SK-N-SH (cell line): ENCODE results near the gene AGXT2. TPM values are rescaled to one million over a fixed set of nuclear protein-coding genes. Genes with fewer than 3 reads are reported as not detected.

Source experiments
- CTCF ChIA-PET: fragments of 300-600, 350-600 bp; formaldehyde crosslinking; extraction: SDS; loops from one replicate; lab custom pipeline; 2021; lab: Yijun Ruan, JAX
- POLR2A ChIA-PET: fragments of 350-600 bp; sonication (Branson Sonifier 250); formaldehyde crosslinking; extraction: SDS; loops from one replicate; lab custom pipeline; 2020; ENCODE audit warnings: antibody characterized with exemption, inconsistent platforms; lab: Yijun Ruan, JAX
- DNase-seq: peaks from one replicate; pipeline ENCODE4 v3.0.0; 2012
- H2AFZ ChIP-seq: fragments of 200-600 bp; sonication (generic); 2 replicates; pipeline ENCODE4 v1.8.1; 2016; ENCODE audit warnings: antibody characterized with exemption, mild to moderate bottlenecking, low read depth
- H3F3A ChIP-seq: fragments of 200-600 bp; sonication (generic); replicated peaks from 2 replicates; pipeline ENCODE3; 2016; ENCODE audit warnings: antibody characterized with exemption, mild to moderate bottlenecking; ENCODE audit not compliant: insufficient read depth
- H3K27ac ChIP-seq, 2 experiments: fragments of 200-500 bp in 1 of 2; fragments of 200-600 bp in 1 of 2; sonication (Bioruptor generic) in 1 of 2; sonication (generic), shearing (Covaris generic) in 1 of 2; 2 replicates each; pipeline versions ENCODE4 v1.5.1 to v1.6.1; 2014 to 2016; ENCODE audit warnings: low read depth in 2 of 2, inconsistent platforms in 1 of 2, low read length in 1 of 2, mild to moderate bottlenecking in 1 of 2, mixed read lengths in 1 of 2
- H3K27me3 ChIP-seq: fragments of 200-600 bp; sonication (generic), shearing (Covaris generic); 2 replicates; pipeline ENCODE4 v1.6.1; 2016; ENCODE audit warnings: mixed run types; ENCODE audit not compliant: insufficient read depth
- H3K36me3 ChIP-seq, 2 experiments: fragments of 200-500 bp in 1 of 2; fragments of 200-600 bp in 1 of 2; sonication (Bioruptor generic) in 1 of 2; sonication (generic) in 1 of 2; replicated peaks in 1 of 2; 2 replicates each; pipeline versions ENCODE3 to v1.5.1; 2014 to 2016; ENCODE audit warnings: low read length in 1 of 2, mild to moderate bottlenecking in 1 of 2; ENCODE audit not compliant: insufficient read depth in 2 of 2, control insufficient read depth in 1 of 2
- H3K4me1 ChIP-seq, 2 experiments: fragments of 200-500 bp in 1 of 2; fragments of 200-600 bp in 1 of 2; sonication (Bioruptor generic) in 1 of 2; sonication (generic), shearing (Covaris generic) in 1 of 2; 2 replicates each; pipeline versions ENCODE4 v1.5.1 to v1.6.1; 2014 to 2016; ENCODE audit warnings: low read depth in 1 of 2, low read length in 1 of 2, mixed run types in 1 of 2; ENCODE audit not compliant: insufficient read depth in 2 of 2, control insufficient read depth in 1 of 2
- H3K4me2 ChIP-seq: fragments of 200-600 bp; sonication (generic), shearing (Covaris generic); 2 replicates; pipeline ENCODE4 v1.6.1; 2017; ENCODE audit warnings: mixed run types
- H3K4me3 ChIP-seq, 2 experiments: fragments of 200-500 bp in 1 of 2; fragments of 200-600 bp in 1 of 2; sonication (Bioruptor generic) in 1 of 2; sonication (generic), shearing (Covaris generic) in 1 of 2; 2 replicates each; pipeline versions ENCODE4 v1.5.1 to v1.8.1; 2014 to 2016; ENCODE audit warnings: low read depth in 2 of 2, inconsistent platforms in 1 of 2, low read length in 1 of 2, mild to moderate bottlenecking in 1 of 2, mixed read lengths in 1 of 2, moderate library complexity in 1 of 2
- H3K79me2 ChIP-seq: fragments of 200-600 bp; sonication (generic); 2 replicates; pipeline ENCODE4 v1.8.1; 2017; ENCODE audit warnings: mild to moderate bottlenecking; ENCODE audit not compliant: insufficient read depth
- H3K9ac ChIP-seq: fragments of 200-600 bp; sonication (generic); 2 replicates; pipeline ENCODE4 v1.6.1; 2017; ENCODE audit warnings: mixed run types
- H3K9me2 ChIP-seq: fragments of 200-600 bp; sonication (generic); 2 replicates; pipeline ENCODE4 v1.6.1; 2017; ENCODE audit warnings: mixed run types
- H3K9me3 ChIP-seq: fragments of 200-600 bp; sonication (generic); 2 replicates; pipeline ENCODE4 v1.6.1; 2017; ENCODE audit warnings: mixed run types, mild to moderate bottlenecking, moderate library complexity
- H4K20me1 ChIP-seq: fragments of 200-600 bp; sonication (generic); 2 replicates; pipeline ENCODE4 v1.6.1; 2017; ENCODE audit warnings: mild to moderate bottlenecking, mixed run types; ENCODE audit not compliant: insufficient read depth
- CTCF ChIP-seq: fragments of 200-600 bp; sonication (generic); IDR thresholded peaks from 2 replicates; pipeline ENCODE4 v1.6.1; 2017; ENCODE audit warnings: antibody characterized with exemption, mild to moderate bottlenecking, moderate library complexity
- ELF1 ChIP-seq: IDR thresholded peaks from 2 replicates; pipeline ENCODE4 v1.4.0; 2012
- EZH2phosphoT487 ChIP-seq: fragments of 200-600 bp; sonication (generic); IDR thresholded peaks from 2 replicates; pipeline ENCODE4 v1.6.1; 2017; ENCODE audit warnings: low read depth, mixed run types, mild to moderate bottlenecking, antibody characterized with exemption, moderate library complexity, borderline replicate concordance
- FOSL2 ChIP-seq: IDR thresholded peaks from 2 replicates; pipeline ENCODE4 v1.4.0; 2012; ENCODE audit warnings: low read depth, mild to moderate bottlenecking, moderate library complexity, borderline replicate concordance
- FOXJ3 ChIP-seq: sonication (generic); formaldehyde crosslinking; IDR thresholded peaks from 2 replicates; pipeline ENCODE4 v1.5.1; 2020; ENCODE audit warnings: mild to moderate bottlenecking, missing genetic modification reagents
- FOXM1 ChIP-seq: IDR thresholded peaks from 2 replicates; pipeline ENCODE4 v1.4.0; 2012; ENCODE audit warnings: low read depth, mild to moderate bottlenecking
- GATA2 ChIP-seq: sonication (generic); formaldehyde crosslinking; IDR thresholded peaks from 2 replicates; pipeline ENCODE4 v1.5.0; 2020; ENCODE audit warnings: mild to moderate bottlenecking, missing genetic modification reagents
- JUND ChIP-seq: IDR thresholded peaks from 2 replicates; pipeline ENCODE4 v1.4.0; 2012
- MEF2A ChIP-seq: IDR thresholded peaks from 2 replicates; pipeline ENCODE4 v1.4.0; 2012; ENCODE audit warnings: low read depth, borderline replicate concordance
- MXI1 ChIP-seq: IDR thresholded peaks from 2 replicates; pipeline ENCODE4 v1.6.1; 2012; ENCODE audit warnings: mild to moderate bottlenecking, low read depth, low read length, improper control_type of control experiment
- NFIC ChIP-seq: IDR thresholded peaks from 2 replicates; pipeline ENCODE4 v1.4.0; 2012; ENCODE audit warnings: borderline replicate concordance
- NRF1 ChIP-seq: IDR thresholded peaks from 2 replicates; pipeline ENCODE4 v1.6.1; 2012; ENCODE audit warnings: low read depth, mild to moderate bottlenecking, low read length
- PBX3 ChIP-seq: IDR thresholded peaks from 2 replicates; pipeline ENCODE4; 2012
- RAD21 ChIP-seq: IDR thresholded peaks from 2 replicates; pipeline ENCODE4 v1.6.1; 2012; ENCODE audit warnings: mild to moderate bottlenecking, low read length
- RCOR1 ChIP-seq: fragments of 150-350 bp; IDR thresholded peaks from 2 replicates; pipeline ENCODE4 v1.6.1; 2017; ENCODE audit warnings: antibody characterized with exemption, low read length
- REST ChIP-seq: IDR thresholded peaks from 2 replicates; pipeline ENCODE4 v1.6.1; 2012; ENCODE audit warnings: mild to moderate bottlenecking, low read depth, low read length, moderate library complexity
- RXRA ChIP-seq: IDR thresholded peaks from 2 replicates; pipeline ENCODE4 v1.4.0; 2012; ENCODE audit warnings: low read depth, mild to moderate bottlenecking, borderline replicate concordance
- SIN3A ChIP-seq: IDR thresholded peaks from 2 replicates; pipeline ENCODE4 v1.6.1; 2012; ENCODE audit warnings: low read depth, mild to moderate bottlenecking, low read length, moderate library complexity, borderline replicate concordance
- SMC3 ChIP-seq: IDR thresholded peaks from 2 replicates; pipeline ENCODE4 v1.6.1; 2012; ENCODE audit warnings: low read depth, low read length, improper control_type of control experiment
- TAF1 ChIP-seq: IDR thresholded peaks from 2 replicates; pipeline ENCODE4 v1.6.1; 2012; ENCODE audit warnings: low read depth, mild to moderate bottlenecking, low read length, moderate library complexity, borderline replicate concordance
- TCF12 ChIP-seq: IDR thresholded peaks from 2 replicates; pipeline ENCODE4 v1.4.0; 2012
- TEAD4 ChIP-seq: IDR thresholded peaks from 2 replicates; pipeline ENCODE4 v1.4.0; 2012; ENCODE audit warnings: mild to moderate bottlenecking, borderline replicate concordance; ENCODE audit not compliant: insufficient read depth
- USF2 ChIP-seq: fragments of 150-350 bp; IDR thresholded peaks from 2 replicates; pipeline ENCODE4 v1.6.1; 2017; ENCODE audit warnings: antibody characterized with exemption, low read length, low read depth, borderline replicate concordance
- YY1 ChIP-seq: IDR thresholded peaks from 2 replicates; pipeline ENCODE4 v1.4.0; 2012; ENCODE audit warnings: low read depth, mild to moderate bottlenecking
- ZBTB33 ChIP-seq: IDR thresholded peaks from 2 replicates; pipeline ENCODE4 v1.4.0; 2012; ENCODE audit warnings: low read depth, borderline replicate concordance
- WGBS: methylation state at CpG from one replicate; pipeline ENCODE4 v1.1.6; 2017; ENCODE audit warnings: low lambda C conversion rate; 5-methylcytosine and 5-hydroxymethylcytosine counted together
- polyA plus RNA-seq, 3 experiments: library from polyadenylated mRNA; depleted of rRNA; stranded (reverse); fragments of >200 nt; gene quantifications; 2 replicates each; pipeline ENCODE4 v1.2.3, GENCODE V29; 2012

Gene AGXT2
- polyA plus RNA-seq, 1 of the 3 experiments (the other 2 are of a cell fraction) = not detected

GRCh38 chr5:35046774-35047173 lies 975 bp downstream of the AGXT2 start:
- no peak overlapping the region for H3K27ac ChIP-seq
- no peak overlapping the region for H3K9ac ChIP-seq
- no peaks in the 10 kb centered on the region for H3K4me1 ChIP-seq
- ChIA-PET CTCF (no interaction called here), POLR2A (no interaction called here)
- H4K20me1 ChIP-seq = no peaks in the 10 kb centered on the region
- no peaks in the 10 kb centered on the region for H3K79me2 ChIP-seq
- 22% methylated on average over 4 of the region's 4 CpGs for WGBS
- H3K4me2 ChIP-seq = no peak overlapping the region
- H2AFZ ChIP-seq = peak overlapping the region; percentile 24; the same call in 1 of the 2 replicates
- no peaks in the 10 kb centered on the region for H3K9me3 ChIP-seq
- no peaks in the 10 kb centered on the region for H3F3A ChIP-seq
- no peaks in the 10 kb centered on the region for H3K36me3 ChIP-seq
- no peak overlapping the region for H3K4me3 ChIP-seq
- H3K27me3 ChIP-seq = no peaks in the 10 kb centered on the region; the same call in 1 of the 2 replicates
- no peaks in the 10 kb centered on the region for H3K9me2 ChIP-seq
- DNase-seq = no peak
- no peak for TF ChIP-seq JUND
- TF ChIP-seq MXI1 = no peak
- TF ChIP-seq RXRA = peak; percentile 75; the same call in 1 of the 2 replicates
- TF ChIP-seq YY1 = no peak
- no peak for TF ChIP-seq RCOR1
- no peak for TF ChIP-seq CTCF
- TF ChIP-seq TCF12 = peak; percentile 62; the same call in 1 of the 2 replicates
- TF ChIP-seq RAD21 = no peak
- TF ChIP-seq ZBTB33 = no peak
- no peak for TF ChIP-seq ELF1
- TF ChIP-seq TEAD4 = no peak
- TF ChIP-seq NFIC = peak; percentile 45
- no peak for TF ChIP-seq MEF2A
- no peak for TF ChIP-seq REST
- TF ChIP-seq GATA2 (CRISPR knock-in tag) = no peak
- TF ChIP-seq PBX3 = 0 out of 2 replicates have a peak, but pooled peaks have one; percentile 5
- no peak for TF ChIP-seq USF2
- no peak for TF ChIP-seq SMC3
- no peak for TF ChIP-seq TAF1
- TF ChIP-seq FOXJ3 (CRISPR knock-in tag) = no peak
- peak; percentile 58; the same call in 1 of the 2 replicates for TF ChIP-seq FOSL2
- no peak for TF ChIP-seq FOXM1
- no peak for TF ChIP-seq SIN3A
- no peak for TF ChIP-seq EZH2phosphoT487
- TF ChIP-seq NRF1 = no peak
